H9 (cell line): Measurements from ENCODE around the gene CHD1. TPM values are rescaled to one million over a fixed set of nuclear protein-coding genes. Genes with fewer than 3 reads are reported as not detected.

ENCODE experiments used
- DNase-seq: peaks from one replicate; pipeline ENCODE4 v3.0.0-alpha.2; 2017
- H2AFZ ChIP-seq: one replicate; pipeline ENCODE4 v1.6.1; 2013; ENCODE audit warnings: mild to moderate bottlenecking, low read length, control low read depth, moderate library complexity
- H2AK5ac ChIP-seq: 2 replicates; pipeline ENCODE4 v1.6.1; 2013; ENCODE audit warnings: low read length, control low read depth, mixed read lengths; ENCODE audit not compliant: insufficient read length
- H2BK120ac ChIP-seq: one replicate; pipeline ENCODE4 v1.6.1; 2013; ENCODE audit warnings: low read depth, mild to moderate bottlenecking, low read length, control low read depth, inconsistent platforms; ENCODE audit not compliant: poor library complexity, severe bottlenecking
- H2BK12ac ChIP-seq: 2 replicates; pipeline ENCODE4 v1.6.1; 2013; ENCODE audit warnings: low read length, control low read depth, mixed read lengths, low read depth; ENCODE audit not compliant: insufficient read length
- H2BK15ac ChIP-seq: 2 replicates; pipeline ENCODE4 v1.6.1; 2013; ENCODE audit warnings: low read depth, low read length, control low read depth
- H2BK20ac ChIP-seq: one replicate; pipeline ENCODE4 v1.6.1; 2013; ENCODE audit warnings: low read depth, mild to moderate bottlenecking, low read length, control low read depth, inconsistent platforms; ENCODE audit not compliant: poor library complexity, severe bottlenecking
- H2BK5ac ChIP-seq: 2 replicates; pipeline ENCODE4 v1.6.1; 2013; ENCODE audit warnings: low read length, control low read depth, mixed read lengths; ENCODE audit not compliant: insufficient read length
- H3K14ac ChIP-seq: 2 replicates; pipeline ENCODE4 v1.6.1; 2013; ENCODE audit warnings: low read length, control low read depth; ENCODE audit not compliant: insufficient read depth
- H3K18ac ChIP-seq: 2 replicates; pipeline ENCODE4 v1.6.1; 2013; ENCODE audit warnings: low read depth, mild to moderate bottlenecking, mixed read lengths, low read length, control low read depth; ENCODE audit not compliant: insufficient read length
- H3K23ac ChIP-seq: 2 replicates; pipeline ENCODE4 v1.6.1; 2013; ENCODE audit warnings: low read length, control low read depth, mixed read lengths, low read depth; ENCODE audit not compliant: insufficient read length
- H3K23me2 ChIP-seq: 2 replicates; pipeline ENCODE4 v1.6.1; 2013; ENCODE audit warnings: low read depth, mild to moderate bottlenecking, mixed read lengths, low read length, control low read depth; ENCODE audit not compliant: insufficient read length, poor library complexity, severe bottlenecking
- H3K27ac ChIP-seq: 2 replicates; pipeline ENCODE4 v1.5.1; 2013; ENCODE audit warnings: low read length, control low read depth, mixed read lengths, low read depth; ENCODE audit not compliant: insufficient read length
- H3K27me3 ChIP-seq: 2 replicates; pipeline ENCODE4 v1.6.1; 2013; ENCODE audit warnings: low read length, control low read depth, inconsistent platforms; ENCODE audit not compliant: insufficient read depth
- H3K4ac ChIP-seq: 2 replicates; pipeline ENCODE4 v1.6.1; 2013; ENCODE audit warnings: low read depth, mild to moderate bottlenecking, control low read depth, inconsistent platforms, low read length, moderate library complexity
- H3K4me1 ChIP-seq: 2 replicates; pipeline ENCODE4 v1.6.1; 2013; ENCODE audit warnings: low read length, control low read depth, inconsistent platforms; ENCODE audit not compliant: insufficient read depth
- H3K4me2 ChIP-seq: 2 replicates; pipeline ENCODE4 v1.6.1; 2013; ENCODE audit warnings: low read length, control low read depth, mixed read lengths; ENCODE audit not compliant: insufficient read length, insufficient read depth
- H3K56ac ChIP-seq: 2 replicates; pipeline ENCODE4 v1.6.1; 2013; ENCODE audit warnings: low read depth, mild to moderate bottlenecking, mixed read lengths, low read length, control low read depth; ENCODE audit not compliant: insufficient read length
- H3K79me1 ChIP-seq: 2 replicates; pipeline ENCODE4 v1.6.1; 2013; ENCODE audit warnings: low read depth, mild to moderate bottlenecking, moderate library complexity, low read length, control low read depth, inconsistent platforms; ENCODE audit not compliant: insufficient read depth, poor library complexity, severe bottlenecking
- H3K79me2 ChIP-seq: 2 replicates; pipeline ENCODE4 v1.6.1; 2013; ENCODE audit warnings: low read length, control low read depth, inconsistent platforms; ENCODE audit not compliant: insufficient read depth
- H3K9ac ChIP-seq: 2 replicates; pipeline ENCODE4 v1.6.1; 2013; ENCODE audit warnings: low read length, control low read depth, mixed read lengths; ENCODE audit not compliant: insufficient read length; ENCODE audit errors: extremely low read depth
- H3K9me3 ChIP-seq: one replicate; pipeline ENCODE4 v1.6.1; 2013; ENCODE audit warnings: low read depth, low read length, inconsistent platforms; ENCODE audit not compliant: control insufficient read depth
- H3T11ph ChIP-seq: one replicate; pipeline ENCODE4 v1.6.1; 2013; ENCODE audit warnings: mild to moderate bottlenecking, low read length, control low read depth, inconsistent platforms
- H4K20me1 ChIP-seq: one replicate; pipeline ENCODE4 v1.6.1; 2013; ENCODE audit not compliant: control insufficient read depth, insufficient read length, insufficient read depth
- H4K5ac ChIP-seq: 2 replicates; pipeline ENCODE4 v1.6.1; 2013; ENCODE audit warnings: low read depth, mild to moderate bottlenecking, mixed read lengths, low read length, control low read depth; ENCODE audit not compliant: insufficient read length
- H4K8ac ChIP-seq: replicated peaks from 2 replicates; pipeline ENCODE4 v1.6.1; 2013; ENCODE audit warnings: low read length, control low read depth, mixed read lengths, low read depth; ENCODE audit not compliant: insufficient read length
- H4K91ac ChIP-seq: 2 replicates; pipeline ENCODE4 v1.6.1; 2013; ENCODE audit warnings: low read depth, mild to moderate bottlenecking, moderate library complexity, mixed read lengths, low read length, control low read depth; ENCODE audit not compliant: insufficient read length
- H3K27ac Mint-ChIP-seq, 3 experiments: 2 replicates in 2 of 3; 3 replicates in 1 of 3; pipeline ENCODE4 v1.8.0; 2020 to 2021; ENCODE audit warnings: mixed read lengths in 3 of 3, mild to moderate bottlenecking in 1 of 3, moderate library complexity in 1 of 3
- H3K27me3 Mint-ChIP-seq: 2 replicates; pipeline ENCODE4 v1.8.0; 2021; ENCODE audit warnings: low read depth, mild to moderate bottlenecking, moderate library complexity, mixed read lengths
- H3K36me3 Mint-ChIP-seq, 3 experiments: 2 replicates in 2 of 3; 3 replicates in 1 of 3; pipeline ENCODE4 v1.8.0; 2020 to 2021; ENCODE audit warnings: low read depth in 3 of 3, mixed read lengths in 3 of 3; ENCODE audit not compliant: insufficient read depth in 1 of 3
- H3K4me1 Mint-ChIP-seq, 2 experiments: 2 replicates each; pipeline ENCODE4 v1.8.0; 2020; ENCODE audit warnings: mixed read lengths in 2 of 2
- H3K4me3 Mint-ChIP-seq, 2 experiments: 2 replicates in 1 of 2; 3 replicates in 1 of 2; pipeline ENCODE4 v1.8.0; 2020 to 2021; ENCODE audit warnings: mild to moderate bottlenecking in 2 of 2, mixed read lengths in 2 of 2, moderate library complexity in 1 of 2
- H3K9me3 Mint-ChIP-seq, 2 experiments: 2 replicates in 1 of 2; 3 replicates in 1 of 2; pipeline ENCODE4 v1.8.0; 2020; ENCODE audit warnings: mild to moderate bottlenecking in 2 of 2, mixed read lengths in 2 of 2, moderate library complexity in 1 of 2
- CTCF ChIP-seq: fragments of 200-600 bp; sonication (generic); conservative IDR thresholded peaks from 3 replicates; pipeline ENCODE4 v1.8.0; 2021; ENCODE audit warnings: antibody characterized with exemption, mild to moderate bottlenecking
- total RNA-seq: library from RNA; stranded (reverse); gene quantifications from 2 replicates; pipeline ENCODE4 v1.2.1, GENCODE V29; 2021

CHD1 gene
- total RNA-seq, 1 experiment from 2014 or later: 62.7 TPM

GRCh38 chr5:98807806-98808205, 121.0 kb downstream of the CHD1 start:
- peaks cover 16 to 30% (median 18%) of the 10 kb centered on the region in 3 experiments for H3K36me3 Mint-ChIP-seq

More at GRCh38 chr5:98807806-98808205, 121.0 kb downstream of the CHD1 start:
- no peak for DNase-seq
- H3K9ac ChIP-seq: no peak overlapping the region
- Mint-ChIP-seq H3K9me3 (peaks cover 34 to 36% of the 10 kb centered on the region in 2 experiments), H3K4me3 (no peak overlapping the region), H3K27ac (no peak overlapping the region), H3K4me1 (no peaks in the 10 kb centered on the region), H3K27me3 (no peaks in the 10 kb centered on the region)
- no peak overlapping the region for H3K4me2 ChIP-seq
- H2BK12ac ChIP-seq: no peak overlapping the region
- H3K4me1 ChIP-seq: no peaks in the 10 kb centered on the region
- TF ChIP-seq CTCF: no peak
- no peak overlapping the region for H3K14ac ChIP-seq
- H2BK15ac ChIP-seq: no peak overlapping the region
- H2BK20ac ChIP-seq: no peak overlapping the region
- no peaks in the 10 kb centered on the region for H4K20me1 ChIP-seq
- H4K5ac ChIP-seq: no peak overlapping the region
- no peak overlapping the region for H2AFZ ChIP-seq
- no peaks in the 10 kb centered on the region for H3K9me3 ChIP-seq
- no peaks in the 10 kb centered on the region for H3K79me1 ChIP-seq
- no peak overlapping the region for H3K18ac ChIP-seq
- H2BK120ac ChIP-seq: no peak overlapping the region
- H2BK5ac ChIP-seq: no peak overlapping the region
- no peaks in the 10 kb centered on the region for H3K23me2 ChIP-seq
- no peak overlapping the region for H3K27ac ChIP-seq
- H3K4ac ChIP-seq: no peak overlapping the region
- H2AK5ac ChIP-seq: no peak overlapping the region
- H3K23ac ChIP-seq: no peak overlapping the region
- no peak overlapping the region for H3K56ac ChIP-seq
- H4K91ac ChIP-seq: no peak overlapping the region
- H3K27me3 ChIP-seq: no peaks in the 10 kb centered on the region
- no peaks in the 10 kb centered on the region for H3K79me2 ChIP-seq
- no peak overlapping the region for H3T11ph ChIP-seq
- no peak overlapping the region for H4K8ac ChIP-seq
